HepG2 (cell line): ENCODE measurements around the gene DNAJC7. TPM values are rescaled to one million over a fixed set of nuclear protein-coding genes. Genes with fewer than 3 reads are reported as not detected.

Experiments used
- ATAC-seq: fragments of 200-7000 bp; cut with Tn5 transposase; 3 replicates; pipeline ENCODE4 v1.9.1; 2020; ENCODE audit warnings: mild to moderate bottlenecking, moderate library complexity
- BruUV-seq: library from RNA; stranded (reverse); fragments of 400-500 nt; replicated peaks from 2 replicates; lab custom pipeline; 2021; lab: Mats Ljungman, UMichigan
- CTCF ChIA-PET: fragments of 300-600 bp; formaldehyde crosslinking; extraction: SDS; loops from one replicate; lab custom pipeline; 2021; ENCODE audit warnings: low total read pairs, inconsistent platforms, low intra/inter-chr PET ratio; lab: Yijun Ruan, JAX
- POLR2A ChIA-PET: fragments of 350-600 bp; sonication (Branson Sonifier 250); formaldehyde crosslinking; loops from one replicate; lab custom pipeline; 2020; ENCODE audit warnings: antibody characterized with exemption, inconsistent platforms; lab: Yijun Ruan, JAX
- DNase-seq: peaks from one replicate; pipeline ENCODE4 v3.0.0-alpha.2; 2015; ENCODE audit warnings: low spot score
- FAIRE-seq: peaks from 3 replicates; lab custom pipeline; 2011; peaks lifted over from hg19 to GRCh38; lab: Jason Lieb, UNC
- H2AFZ ChIP-seq: one replicate; pipeline ENCODE4 v1.6.1; 2011; ENCODE audit warnings: low read length, inconsistent platforms
- H3K27ac ChIP-seq: fragments of 300-600 bp; 3 replicates; pipeline ENCODE4 v1.8.0; 2011; ENCODE audit warnings: mixed run types, mild to moderate bottlenecking, mixed read lengths, low read length, inconsistent platforms; ENCODE audit not compliant: insufficient read depth; ENCODE audit errors: extremely low read length
- H3K27me3 ChIP-seq, 2 experiments: fragments of 200-600 bp in 1 of 2; 2 replicates in 1 of 2; 3 replicates in 1 of 2; pipeline versions ENCODE4 v1.6.0 to v1.8.0; 2011; ENCODE audit warnings: low read length in 2 of 2, mild to moderate bottlenecking in 2 of 2, moderate library complexity in 2 of 2, inconsistent platforms in 1 of 2; ENCODE audit not compliant: insufficient read depth in 2 of 2, control insufficient read depth in 1 of 2
- H3K36me3 ChIP-seq, 2 experiments: fragments of 200-600 bp in 1 of 2; replicated peaks in 1 of 2; 2 replicates in 1 of 2; 3 replicates in 1 of 2; pipeline versions ENCODE4 v1.5.1 to v1.8.0; 2011; ENCODE audit warnings: low read length in 2 of 2, inconsistent platforms in 1 of 2; ENCODE audit not compliant: insufficient read depth in 2 of 2, control insufficient read depth in 1 of 2
- H3K4me1 ChIP-seq: 2 replicates; pipeline ENCODE4 v1.5.1; 2012; ENCODE audit warnings: low read length, inconsistent platforms; ENCODE audit not compliant: insufficient read depth
- H3K4me2 ChIP-seq: 2 replicates; pipeline ENCODE4 v1.6.0; 2011; ENCODE audit warnings: low read depth, low read length, inconsistent platforms
- H3K4me3 ChIP-seq, 3 experiments: fragments of 200-600 bp in 1 of 3; sonication (generic), shearing (Covaris generic) in 1 of 3; replicated peaks in 1 of 3; 2 replicates each; pipeline ENCODE4 v1.5.1; 2011 to 2016; ENCODE audit warnings: low read length in 3 of 3, inconsistent platforms in 2 of 3, low read depth in 2 of 3, mild to moderate bottlenecking in 2 of 3, control low read depth in 1 of 3, mixed read lengths in 1 of 3; ENCODE audit not compliant: insufficient read depth in 1 of 3
- H3K79me2 ChIP-seq: one replicate; pipeline ENCODE4 v1.6.1; 2011; ENCODE audit warnings: low read length, inconsistent platforms; ENCODE audit not compliant: insufficient read depth
- H3K9ac ChIP-seq: 2 replicates; pipeline ENCODE4 v1.6.0; 2011; ENCODE audit warnings: mild to moderate bottlenecking, low read depth, low read length, inconsistent platforms; ENCODE audit not compliant: insufficient read depth
- H3K9me3 ChIP-seq: 2 replicates; pipeline ENCODE4 v1.5.1; 2012; ENCODE audit warnings: mild to moderate bottlenecking, low read length
- H4K20me1 ChIP-seq: 2 replicates; pipeline ENCODE4 v1.6.0; 2011; ENCODE audit warnings: inconsistent platforms, mild to moderate bottlenecking, low read length, moderate library complexity; ENCODE audit not compliant: insufficient read depth
- KLF9 ChIP-seq: IDR thresholded peaks from 2 replicates; pipeline ENCODE4 v1.6.1; 2016; ENCODE audit warnings: low read depth
- SETDB1 ChIP-seq: sonication (generic); formaldehyde crosslinking; IDR thresholded peaks from 2 replicates; pipeline ENCODE4 v1.5.1; 2020; ENCODE audit warnings: missing genetic modification reagents, mild to moderate bottlenecking, borderline replicate concordance
- TBX2 ChIP-seq: sonication (generic); formaldehyde crosslinking; IDR thresholded peaks from 2 replicates; pipeline ENCODE4 v1.5.0; 2020; ENCODE audit warnings: missing genetic modification reagents, mild to moderate bottlenecking, borderline replicate concordance
- THRA ChIP-seq: sonication (generic); formaldehyde crosslinking; IDR thresholded peaks from 2 replicates; pipeline ENCODE4 v1.4.0; 2020; ENCODE audit warnings: missing genetic modification reagents, borderline replicate concordance
- ZNF3 ChIP-seq: IDR thresholded peaks from 2 replicates; pipeline ENCODE4 v1.7.0; 2017; ENCODE audit warnings: inconsistent platforms
- ZNF317 ChIP-seq: sonication (generic); formaldehyde crosslinking; IDR thresholded peaks from 2 replicates; pipeline ENCODE4 v1.5.0; 2020; ENCODE audit warnings: mild to moderate bottlenecking, missing genetic modification reagents
- ZNF768 ChIP-seq: sonication (generic); formaldehyde crosslinking; IDR thresholded peaks from 2 replicates; pipeline ENCODE4 v1.4.0; 2020; ENCODE audit warnings: missing genetic modification reagents
- WGBS: methylation state at CpG from one replicate; pipeline ENCODE4 v1.1.6; 2017; ENCODE audit warnings: low lambda C conversion rate; 5-methylcytosine and 5-hydroxymethylcytosine counted together
- in situ Hi-C: cut with HindIII; loops from 2 replicates; pipeline ENCODE4 v1.10.0; 2017; ENCODE audit warnings: low pct_unique_long_range_greater_than_20kb; ENCODE audit not compliant: extremely low pct_ligation_motif_present
- intact Hi-C: fragments of 100-400 bp; cut with micrococcal nuclease; formaldehyde crosslinking; loops from one replicate; pipeline ENCODE4 v1.10.0; 2022; ENCODE audit not compliant: unreplicated experiment
- polyA plus RNA-seq, 8 experiments: library from polyadenylated mRNA; depleted of rRNA in 3 of 8; stranded (reverse) in 7 of 8; unstranded in 1 of 8; fragments of >200 nt; fragmentation: Illumina TruSeq in 4 of 8; extraction: Trizol in 4 of 8; gene quantifications; 2 replicates each; pipeline versions ENCODE4 v1.2.1 to v1.2.3, GENCODE V29; 2011 to 2016; ENCODE audit warnings: low read depth in 4 of 8, missing spikeins in 1 of 8, mixed read lengths in 1 of 8; ENCODE audit not compliant: insufficient read depth in 1 of 8
- total RNA-seq, 5 experiments: library from RNA; depleted of rRNA; stranded (reverse); fragments of >200 nt; fragmentation: Illumina TruSeq; extraction: Trizol; gene quantifications; 2 replicates each; pipeline ENCODE4 v1.2.3, GENCODE V29; 2016; ENCODE audit warnings: low read depth in 1 of 5
- TF ChIP-seq, protein P1 (sequence below): sonication (generic); formaldehyde crosslinking; IDR thresholded peaks from 2 replicates; pipeline ENCODE4 v1.5.0; 2020; ENCODE audit warnings: mild to moderate bottlenecking, missing genetic modification reagents, borderline replicate concordance
- TF ChIP-seq, protein P2 (sequence below): sonication (generic); formaldehyde crosslinking; IDR thresholded peaks from 2 replicates; pipeline ENCODE4 v1.5.0; 2020; ENCODE audit warnings: missing genetic modification reagents
- TF ChIP-seq, protein P3 (sequence below): sonication (generic); formaldehyde crosslinking; IDR thresholded peaks from 2 replicates; pipeline ENCODE4 v1.4.0; 2020; ENCODE audit warnings: missing genetic modification reagents

The DNAJC7 gene
- total and polyA plus RNA-seq, 2 of the 13 experiments (the other 11 are each of a cell fraction or from before 2014, with no cell fraction given), result 47.7 to 132 TPM

GRCh38 chr17:41956522-41956921, 60.7 kb downstream of the DNAJC7 start (continued):
- no peak for TF ChIP-seq THRA (CRISPR knock-in tag)

DNA sequence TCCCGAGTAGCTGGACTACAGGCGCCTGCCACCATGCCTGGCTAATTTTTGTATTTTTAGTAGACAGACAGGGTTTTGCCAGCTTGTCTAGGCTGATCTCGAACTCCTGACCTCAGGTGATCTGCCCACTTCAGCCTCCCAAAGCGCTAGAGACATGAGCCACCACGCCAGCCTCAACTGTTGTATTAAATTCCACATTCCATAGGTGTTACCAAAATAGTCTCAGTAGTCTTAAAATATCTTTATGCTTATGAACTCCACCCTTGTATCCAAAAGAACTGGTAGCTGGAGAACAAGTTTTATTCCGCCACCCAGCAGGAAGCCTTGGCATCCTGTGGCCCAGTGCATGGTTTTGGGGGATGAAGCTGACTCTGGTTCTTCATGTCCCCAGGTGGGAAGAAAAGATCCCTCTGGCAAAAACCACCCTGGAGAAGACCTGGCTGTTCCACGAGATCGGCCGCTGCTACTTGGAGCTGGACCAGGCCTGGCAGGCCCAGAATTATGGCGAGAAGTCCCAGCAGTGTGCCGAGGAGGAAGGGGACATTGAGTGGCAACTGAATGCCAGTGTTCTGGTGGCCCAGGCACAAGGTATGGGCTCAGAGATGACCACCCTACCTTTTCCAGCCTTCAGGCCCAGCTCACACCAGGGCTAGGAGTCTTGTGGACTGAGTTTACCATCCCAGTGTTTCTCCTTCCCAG, 68.3 kb downstream of the DNAJC7 start:
- Histone ChIP-seq H3K4me1 (peaks cover 22% of the 10 kb centered on the region), H3K27me3 (no peaks in the 10 kb centered on the region), H3K4me2 (no peak overlapping the region), H3K79me2 (no peaks in the 10 kb centered on the region), H2AFZ (no peak overlapping the region), H3K9ac (no peak overlapping the region), H3K36me3 (no peaks in the 10 kb centered on the region), H3K9me3 (no peaks in the 10 kb centered on the region), H4K20me1 (no peaks in the 10 kb centered on the region), H3K4me3 (no peak overlapping the region), H3K27ac (no peak overlapping the region)
- no TSS peak for BruUV-seq
- no peak; the same call in 2 of the 3 replicates for ATAC-seq
- no peak for DNase-seq
- no peak for FAIRE-seq
- POLR2A ChIA-PET, result interaction anchor here (1.9 kb wide), 2 partner anchors 11 to 18 kb away, joined by 5 to 7 read pairs; partner anchors contain the start of gene ODAD4
- intact Hi-C loops (no loop called here), in situ Hi-C loops (no loop called here)
- WGBS, result 78% methylated on average over 11 of the region's 11 CpGs
- CTCF ChIA-PET, result no interaction called here
- TF ChIP-seq, protein P1, sequence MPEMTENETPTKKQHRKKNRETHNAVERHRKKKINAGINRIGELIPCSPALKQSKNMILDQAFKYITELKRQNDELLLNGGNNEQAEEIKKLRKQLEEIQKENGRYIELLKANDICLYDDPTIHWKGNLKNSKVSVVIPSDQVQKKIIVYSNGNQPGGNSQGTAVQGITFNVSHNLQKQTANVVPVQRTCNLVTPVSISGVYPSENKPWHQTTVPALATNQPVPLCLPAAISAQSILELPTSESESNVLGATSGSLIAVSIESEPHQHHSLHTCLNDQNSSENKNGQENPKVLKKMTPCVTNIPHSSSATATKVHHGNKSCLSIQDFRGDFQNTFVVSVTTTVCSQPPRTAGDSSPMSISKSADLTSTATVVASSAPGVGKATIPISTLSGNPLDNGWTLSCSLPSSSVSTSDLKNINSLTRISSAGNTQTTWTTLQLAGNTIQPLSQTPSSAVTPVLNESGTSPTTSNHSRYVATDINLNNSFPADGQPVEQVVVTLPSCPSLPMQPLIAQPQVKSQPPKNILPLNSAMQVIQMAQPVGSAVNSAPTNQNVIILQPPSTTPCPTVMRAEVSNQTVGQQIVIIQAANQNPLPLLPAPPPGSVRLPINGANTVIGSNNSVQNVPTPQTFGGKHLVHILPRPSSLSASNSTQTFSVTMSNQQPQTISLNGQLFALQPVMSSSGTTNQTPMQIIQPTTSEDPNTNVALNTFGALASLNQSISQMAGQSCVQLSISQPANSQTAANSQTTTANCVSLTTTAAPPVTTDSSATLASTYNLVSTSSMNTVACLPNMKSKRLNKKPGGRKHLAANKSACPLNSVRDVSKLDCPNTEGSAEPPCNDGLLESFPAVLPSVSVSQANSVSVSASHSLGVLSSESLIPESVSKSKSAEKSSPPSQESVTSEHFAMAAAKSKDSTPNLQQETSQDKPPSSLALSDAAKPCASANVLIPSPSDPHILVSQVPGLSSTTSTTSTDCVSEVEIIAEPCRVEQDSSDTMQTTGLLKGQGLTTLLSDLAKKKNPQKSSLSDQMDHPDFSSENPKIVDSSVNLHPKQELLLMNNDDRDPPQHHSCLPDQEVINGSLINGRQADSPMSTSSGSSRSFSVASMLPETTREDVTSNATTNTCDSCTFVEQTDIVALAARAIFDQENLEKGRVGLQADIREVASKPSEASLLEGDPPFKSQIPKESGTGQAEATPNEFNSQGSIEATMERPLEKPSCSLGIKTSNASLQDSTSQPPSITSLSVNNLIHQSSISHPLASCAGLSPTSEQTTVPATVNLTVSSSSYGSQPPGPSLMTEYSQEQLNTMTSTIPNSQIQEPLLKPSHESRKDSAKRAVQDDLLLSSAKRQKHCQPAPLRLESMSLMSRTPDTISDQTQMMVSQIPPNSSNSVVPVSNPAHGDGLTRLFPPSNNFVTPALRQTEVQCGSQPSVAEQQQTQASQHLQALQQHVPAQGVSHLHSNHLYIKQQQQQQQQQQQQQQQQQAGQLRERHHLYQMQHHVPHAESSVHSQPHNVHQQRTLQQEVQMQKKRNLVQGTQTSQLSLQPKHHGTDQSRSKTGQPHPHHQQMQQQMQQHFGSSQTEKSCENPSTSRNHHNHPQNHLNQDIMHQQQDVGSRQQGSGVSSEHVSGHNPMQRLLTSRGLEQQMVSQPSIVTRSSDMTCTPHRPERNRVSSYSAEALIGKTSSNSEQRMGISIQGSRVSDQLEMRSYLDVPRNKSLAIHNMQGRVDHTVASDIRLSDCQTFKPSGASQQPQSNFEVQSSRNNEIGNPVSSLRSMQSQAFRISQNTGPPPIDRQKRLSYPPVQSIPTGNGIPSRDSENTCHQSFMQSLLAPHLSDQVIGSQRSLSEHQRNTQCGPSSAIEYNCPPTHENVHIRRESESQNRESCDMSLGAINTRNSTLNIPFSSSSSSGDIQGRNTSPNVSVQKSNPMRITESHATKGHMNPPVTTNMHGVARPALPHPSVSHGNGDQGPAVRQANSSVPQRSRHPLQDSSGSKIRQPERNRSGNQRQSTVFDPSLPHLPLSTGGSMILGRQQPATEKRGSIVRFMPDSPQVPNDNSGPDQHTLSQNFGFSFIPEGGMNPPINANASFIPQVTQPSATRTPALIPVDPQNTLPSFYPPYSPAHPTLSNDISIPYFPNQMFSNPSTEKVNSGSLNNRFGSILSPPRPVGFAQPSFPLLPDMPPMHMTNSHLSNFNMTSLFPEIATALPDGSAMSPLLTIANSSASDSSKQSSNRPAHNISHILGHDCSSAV (CRISPR knock-in tag), result no peak
- TF ChIP-seq TBX2 (CRISPR knock-in tag), result no peak
- TF ChIP-seq, protein P2, sequence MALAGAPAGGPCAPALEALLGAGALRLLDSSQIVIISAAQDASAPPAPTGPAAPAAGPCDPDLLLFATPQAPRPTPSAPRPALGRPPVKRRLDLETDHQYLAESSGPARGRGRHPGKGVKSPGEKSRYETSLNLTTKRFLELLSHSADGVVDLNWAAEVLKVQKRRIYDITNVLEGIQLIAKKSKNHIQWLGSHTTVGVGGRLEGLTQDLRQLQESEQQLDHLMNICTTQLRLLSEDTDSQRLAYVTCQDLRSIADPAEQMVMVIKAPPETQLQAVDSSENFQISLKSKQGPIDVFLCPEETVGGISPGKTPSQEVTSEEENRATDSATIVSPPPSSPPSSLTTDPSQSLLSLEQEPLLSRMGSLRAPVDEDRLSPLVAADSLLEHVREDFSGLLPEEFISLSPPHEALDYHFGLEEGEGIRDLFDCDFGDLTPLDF (CRISPR knock-in tag), result no peak
- TF ChIP-seq ZNF317 (CRISPR knock-in tag), result no peak
- TF ChIP-seq ZNF768 (CRISPR knock-in tag), result no peak
- TF ChIP-seq, protein P3, sequence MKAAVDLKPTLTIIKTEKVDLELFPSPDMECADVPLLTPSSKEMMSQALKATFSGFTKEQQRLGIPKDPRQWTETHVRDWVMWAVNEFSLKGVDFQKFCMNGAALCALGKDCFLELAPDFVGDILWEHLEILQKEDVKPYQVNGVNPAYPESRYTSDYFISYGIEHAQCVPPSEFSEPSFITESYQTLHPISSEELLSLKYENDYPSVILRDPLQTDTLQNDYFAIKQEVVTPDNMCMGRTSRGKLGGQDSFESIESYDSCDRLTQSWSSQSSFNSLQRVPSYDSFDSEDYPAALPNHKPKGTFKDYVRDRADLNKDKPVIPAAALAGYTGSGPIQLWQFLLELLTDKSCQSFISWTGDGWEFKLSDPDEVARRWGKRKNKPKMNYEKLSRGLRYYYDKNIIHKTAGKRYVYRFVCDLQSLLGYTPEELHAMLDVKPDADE (CRISPR knock-in tag), result no peak
- no peak for TF ChIP-seq KLF9
- no peak for TF ChIP-seq ZNF3
- no peak for TF ChIP-seq SETDB1 (CRISPR knock-in tag)
